Subcutaneous adipose tissue (tissue), 4 donors: ENCODE data around the gene DSCAML1. TPM values are rescaled to one million over a fixed set of nuclear protein-coding genes. Genes with fewer than 3 reads are reported as not detected.

Experiments used
- total RNA-seq, 4 donors: library from RNA; depleted of rRNA; stranded (reverse); fragments of >200 nt; gene quantifications; one replicate each; pipeline ENCODE4 v1.1.0, GENCODE V29; 2016
- TF ChIP-seq, protein P1 (sequence below): fragments of 450-650 bp; IDR thresholded peaks from one replicate; pipeline ENCODE4 v1.5.1; 2016; ENCODE audit warnings: low read depth, mild to moderate bottlenecking, control low read depth, antibody characterized with exemption, moderate library complexity

DSCAML1 gene
- total RNA-seq, 4 donors from 2014 or later: 0.22 to 0.82 (median 0.75) TPM; not detected in 1

DNA sequence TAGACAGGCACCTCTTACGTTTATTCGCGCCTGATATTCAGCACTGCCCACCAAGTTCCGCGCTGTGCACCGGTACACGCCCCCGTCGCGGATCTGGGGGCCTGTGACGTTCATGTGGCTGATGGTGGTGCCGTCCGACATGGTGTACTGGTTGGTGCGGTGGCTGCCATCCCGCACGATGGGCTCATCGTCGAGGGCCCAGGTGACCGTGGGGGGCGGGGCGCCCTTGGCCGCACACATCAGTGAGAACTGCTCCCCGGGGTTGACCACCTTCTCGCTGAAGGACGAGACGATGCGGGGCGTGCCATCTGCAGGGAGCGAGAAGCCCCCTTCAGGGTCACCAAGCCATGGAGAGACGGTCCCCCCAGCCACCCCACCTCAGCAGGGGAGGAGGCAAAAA is 278.6 kb downstream of the DSCAML1 start:
- TF ChIP-seq, protein P1, sequence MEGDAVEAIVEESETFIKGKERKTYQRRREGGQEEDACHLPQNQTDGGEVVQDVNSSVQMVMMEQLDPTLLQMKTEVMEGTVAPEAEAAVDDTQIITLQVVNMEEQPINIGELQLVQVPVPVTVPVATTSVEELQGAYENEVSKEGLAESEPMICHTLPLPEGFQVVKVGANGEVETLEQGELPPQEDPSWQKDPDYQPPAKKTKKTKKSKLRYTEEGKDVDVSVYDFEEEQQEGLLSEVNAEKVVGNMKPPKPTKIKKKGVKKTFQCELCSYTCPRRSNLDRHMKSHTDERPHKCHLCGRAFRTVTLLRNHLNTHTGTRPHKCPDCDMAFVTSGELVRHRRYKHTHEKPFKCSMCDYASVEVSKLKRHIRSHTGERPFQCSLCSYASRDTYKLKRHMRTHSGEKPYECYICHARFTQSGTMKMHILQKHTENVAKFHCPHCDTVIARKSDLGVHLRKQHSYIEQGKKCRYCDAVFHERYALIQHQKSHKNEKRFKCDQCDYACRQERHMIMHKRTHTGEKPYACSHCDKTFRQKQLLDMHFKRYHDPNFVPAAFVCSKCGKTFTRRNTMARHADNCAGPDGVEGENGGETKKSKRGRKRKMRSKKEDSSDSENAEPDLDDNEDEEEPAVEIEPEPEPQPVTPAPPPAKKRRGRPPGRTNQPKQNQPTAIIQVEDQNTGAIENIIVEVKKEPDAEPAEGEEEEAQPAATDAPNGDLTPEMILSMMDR: no peak

DNA sequence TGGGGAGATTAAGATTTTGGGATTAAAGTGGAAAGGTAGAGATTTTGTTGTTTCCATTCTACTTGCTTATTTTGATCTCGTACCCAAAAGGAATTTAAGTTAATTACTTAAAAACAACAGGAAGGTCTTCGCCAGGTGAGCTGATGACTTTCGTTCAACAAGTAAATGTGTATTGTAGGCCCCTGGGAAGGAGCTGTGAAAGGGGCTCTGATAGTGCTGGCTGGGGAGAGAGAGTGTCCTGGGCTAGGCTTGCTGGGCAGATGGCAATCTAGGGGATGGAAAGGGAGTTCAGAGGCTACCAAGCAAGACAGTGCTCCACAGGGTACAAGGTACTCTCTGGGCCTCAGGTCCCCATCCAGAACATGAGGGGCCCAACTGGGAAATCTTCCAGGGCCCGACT is 279.9 kb downstream of the DSCAML1 start:
- TF ChIP-seq, protein P1: no peak

DNA sequence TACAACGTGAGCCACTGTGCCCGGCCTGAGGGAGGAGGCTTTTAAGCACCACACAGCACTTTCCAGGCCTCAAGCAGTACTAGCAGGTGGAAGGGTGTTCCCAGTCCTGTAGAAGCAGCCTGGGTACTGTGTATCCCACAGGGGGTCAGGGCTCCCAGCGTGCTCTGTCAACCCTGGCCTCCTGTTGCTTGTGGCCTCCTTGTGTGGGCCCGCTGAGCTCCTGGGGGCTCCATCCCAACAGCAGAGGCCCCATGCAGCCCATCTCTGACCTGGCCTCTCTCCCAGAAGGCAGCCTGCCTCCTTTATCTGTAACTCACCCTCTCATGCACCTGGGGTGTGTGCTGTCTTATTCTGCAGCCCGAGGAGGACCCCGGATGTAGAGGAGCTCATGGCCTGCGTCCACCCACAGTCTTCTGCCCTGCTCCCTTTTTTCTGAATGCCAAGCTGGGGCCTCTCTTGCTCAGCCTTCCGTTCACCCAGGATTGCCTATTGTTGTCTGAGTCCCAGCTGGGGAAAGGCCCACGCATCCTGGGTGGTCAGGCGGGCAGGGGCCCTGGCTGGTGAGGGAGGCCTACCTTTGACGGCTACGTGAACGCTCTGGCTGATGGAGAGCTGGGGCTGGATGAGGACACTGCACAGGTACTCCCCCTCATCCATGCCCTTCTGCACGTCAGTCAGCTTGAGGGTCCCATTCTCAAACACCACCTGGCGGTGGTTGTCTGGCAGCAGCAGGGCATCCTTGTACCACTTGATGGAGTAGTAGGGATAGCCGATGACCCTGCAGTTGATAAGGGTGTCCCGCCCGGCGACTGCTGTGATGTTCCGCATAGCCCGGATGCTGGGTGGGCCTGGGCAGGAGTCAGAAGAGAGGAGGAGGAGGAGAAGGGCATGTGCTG is 280.9 kb downstream of the DSCAML1 start:
- TF ChIP-seq, protein P1: no peak

DNA sequence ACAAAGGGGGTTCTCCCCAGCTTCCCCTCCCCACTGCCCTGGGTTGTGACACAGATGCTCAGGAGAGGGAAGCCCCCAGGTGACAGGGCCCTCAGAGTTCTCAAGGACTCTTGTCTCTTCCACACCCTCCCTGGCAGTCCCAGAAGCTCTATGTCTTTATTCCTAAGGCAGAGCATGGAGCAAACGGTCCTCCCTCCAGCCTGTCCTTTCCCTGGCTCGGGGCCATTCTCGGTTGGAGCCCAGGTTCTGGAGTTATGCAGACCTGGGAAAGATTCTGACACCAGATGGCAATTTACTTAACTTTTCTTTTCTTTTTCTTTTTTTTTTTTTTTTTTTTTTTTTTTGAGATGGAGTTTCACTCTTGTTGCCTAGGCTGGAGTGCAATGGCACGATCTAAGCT is 282.8 kb downstream of the DSCAML1 start:
- TF ChIP-seq, protein P1: no peak

DNA sequence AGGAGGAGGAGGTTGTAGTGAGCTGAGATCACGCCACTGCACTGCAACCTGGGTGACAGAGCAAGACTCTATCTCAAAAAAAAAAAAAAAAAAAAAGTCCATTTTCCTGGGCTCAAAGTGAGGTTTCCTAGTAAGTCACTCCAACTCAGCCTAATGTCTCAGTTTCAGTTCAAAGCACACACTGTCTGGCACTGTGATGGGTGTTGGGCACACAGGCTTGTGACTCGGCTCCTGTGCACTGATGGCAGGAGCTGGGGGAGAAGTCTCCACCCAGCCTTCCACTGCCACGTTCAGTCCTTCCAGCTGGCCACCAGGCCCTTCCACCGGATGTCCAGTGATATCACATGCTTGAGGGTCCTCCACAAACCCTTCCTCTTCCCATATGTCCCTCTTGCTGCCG is 283.4 kb downstream of the DSCAML1 start:
- TF ChIP-seq, protein P1: no peak

DNA sequence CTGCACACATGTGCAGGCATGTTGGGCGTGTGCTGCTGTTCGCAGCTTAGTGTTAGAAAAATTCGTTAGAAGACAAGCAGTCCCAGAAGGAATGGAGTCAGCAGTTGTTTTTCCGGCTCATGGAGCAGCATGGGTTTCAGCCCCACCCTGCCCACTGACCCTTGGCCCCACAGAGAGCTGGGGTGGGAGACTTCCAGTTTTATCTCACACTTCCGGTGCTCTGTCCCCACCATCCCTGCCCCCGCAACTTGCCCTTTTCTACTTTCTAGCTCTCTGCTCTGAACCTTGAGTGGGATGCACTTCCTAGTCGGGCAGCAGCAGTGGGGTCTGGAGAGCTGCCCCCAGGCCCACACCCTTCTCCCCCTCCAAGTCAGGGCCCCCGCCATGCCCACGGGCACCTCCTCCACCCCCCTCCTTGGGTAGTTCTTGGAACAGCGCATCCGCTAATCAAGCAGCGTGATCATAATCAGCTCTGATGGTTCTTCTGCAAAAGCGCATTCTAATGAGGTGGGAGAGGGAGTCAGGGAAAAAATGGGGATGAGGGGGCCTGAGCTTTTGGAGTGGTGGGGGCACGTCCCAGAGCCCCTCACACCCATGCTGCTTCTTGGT is 285.0 kb downstream of the DSCAML1 start:
- TF ChIP-seq, protein P1: no peak

DNA sequence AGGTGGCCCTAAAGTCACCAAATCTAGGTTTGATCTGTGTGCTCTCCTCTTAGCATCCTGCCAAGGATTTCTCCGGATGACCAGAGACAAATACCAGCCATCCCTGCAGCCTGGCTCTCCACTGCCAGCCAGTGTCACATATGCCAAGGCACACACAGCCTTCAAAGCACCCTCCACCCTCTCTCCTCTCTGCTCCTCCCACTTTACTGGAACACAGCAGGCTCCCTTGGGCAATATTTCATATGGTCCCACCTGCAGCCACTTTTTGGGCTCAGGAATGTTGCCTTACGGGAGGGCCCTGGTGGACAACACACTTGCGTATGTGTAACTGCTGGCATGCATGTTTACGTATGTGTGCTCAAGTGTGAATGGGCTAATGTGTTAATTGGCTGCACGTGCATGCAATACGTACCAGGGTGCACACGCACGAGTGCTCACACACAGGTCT is 285.5 kb downstream of the DSCAML1 start:
- TF ChIP-seq, protein P1: no peak
